ENCODE measurements around the gene NR3C2.
"Not testable (repeated sequence)": the region's sequence is repeated elsewhere in the genome, so short reads cannot be mapped to it uniquely, and the experiment has no call there.

The NR3C2 gene

DNA sequence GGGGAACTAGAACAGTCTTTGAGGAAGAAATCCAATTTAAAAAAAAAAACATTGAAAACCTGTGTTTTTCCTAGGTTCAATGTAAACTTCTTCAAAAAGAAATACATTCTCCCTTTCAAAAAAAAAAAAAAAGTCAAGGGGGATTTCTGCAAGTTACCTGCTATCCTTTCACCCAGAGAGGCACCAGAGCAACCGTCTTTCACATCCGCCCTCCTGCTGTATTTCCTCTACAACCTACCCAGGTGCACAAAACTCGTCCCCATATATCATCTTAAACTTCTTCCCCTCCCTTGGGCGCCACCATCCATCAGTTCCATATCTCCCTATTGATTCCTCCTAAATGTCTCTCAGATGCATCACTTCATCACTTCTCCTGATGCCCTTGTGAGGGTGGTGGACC, 74.5 kb downstream of the NR3C2 start:
- DNase-seq (ENCODE audit: low read depth) = no peak

DNA sequence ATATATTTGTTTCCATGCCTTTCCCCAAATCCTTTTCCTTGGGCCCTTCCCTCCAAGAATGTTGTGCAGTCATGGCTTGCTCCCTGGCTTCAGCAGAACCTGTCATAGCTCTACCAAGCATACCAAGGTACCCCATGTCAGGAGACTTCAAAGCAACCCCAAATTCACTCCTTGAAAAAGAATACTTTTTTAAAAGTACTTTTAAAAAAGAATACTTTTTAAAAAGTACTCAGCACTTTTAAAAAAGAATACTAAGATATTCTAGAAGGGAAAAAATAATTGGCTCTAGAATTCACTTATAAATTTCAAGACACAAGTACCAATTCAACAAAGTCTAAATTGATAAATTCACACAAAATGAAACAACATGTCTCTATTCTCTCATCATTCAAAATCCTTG, 76.0 kb downstream of the NR3C2 start:
- DNase-seq (ENCODE audit: low read depth) = no peak

DNA sequence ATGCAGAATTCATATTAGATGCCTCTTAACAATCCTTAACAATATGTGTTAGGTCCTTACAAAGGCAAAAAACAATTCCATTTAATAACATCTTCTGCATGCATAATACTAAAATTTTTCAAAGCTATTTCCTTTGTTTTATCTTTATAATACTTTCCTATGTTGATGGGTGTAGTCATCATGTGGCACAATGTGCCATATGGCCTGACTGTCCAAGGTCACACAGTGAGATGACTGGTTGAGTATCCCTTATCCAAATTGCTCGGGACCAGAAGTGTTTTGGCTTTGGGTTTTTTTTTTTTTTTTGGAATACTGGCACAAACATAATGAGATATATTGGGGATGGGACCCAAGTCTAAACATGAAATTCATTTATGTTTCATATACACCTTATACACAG, 77.7 kb downstream of the NR3C2 start:
- DNase-seq (ENCODE audit: low read depth) = no peak

DNA sequence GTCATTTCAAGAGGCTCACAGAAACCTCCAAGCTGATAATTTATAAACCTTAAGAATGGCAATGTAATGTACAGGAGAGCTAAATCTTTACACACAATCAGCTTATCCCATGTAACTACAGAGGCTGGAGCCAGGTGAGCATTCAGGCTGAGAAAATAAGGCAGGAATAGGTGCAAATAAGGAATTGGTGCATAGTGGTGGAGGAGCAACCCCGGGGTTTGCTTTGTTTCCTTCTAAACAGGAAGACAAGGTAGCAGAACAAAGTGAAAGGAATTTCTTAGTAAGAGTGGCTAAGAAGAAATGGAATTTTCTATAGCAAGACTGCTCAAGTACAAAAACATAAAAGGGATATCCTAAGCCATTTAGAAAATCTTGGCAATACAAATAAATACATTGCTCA, 82.4 kb downstream of the NR3C2 start:
- no peak for DNase-seq (ENCODE audit: low read depth)

DNA sequence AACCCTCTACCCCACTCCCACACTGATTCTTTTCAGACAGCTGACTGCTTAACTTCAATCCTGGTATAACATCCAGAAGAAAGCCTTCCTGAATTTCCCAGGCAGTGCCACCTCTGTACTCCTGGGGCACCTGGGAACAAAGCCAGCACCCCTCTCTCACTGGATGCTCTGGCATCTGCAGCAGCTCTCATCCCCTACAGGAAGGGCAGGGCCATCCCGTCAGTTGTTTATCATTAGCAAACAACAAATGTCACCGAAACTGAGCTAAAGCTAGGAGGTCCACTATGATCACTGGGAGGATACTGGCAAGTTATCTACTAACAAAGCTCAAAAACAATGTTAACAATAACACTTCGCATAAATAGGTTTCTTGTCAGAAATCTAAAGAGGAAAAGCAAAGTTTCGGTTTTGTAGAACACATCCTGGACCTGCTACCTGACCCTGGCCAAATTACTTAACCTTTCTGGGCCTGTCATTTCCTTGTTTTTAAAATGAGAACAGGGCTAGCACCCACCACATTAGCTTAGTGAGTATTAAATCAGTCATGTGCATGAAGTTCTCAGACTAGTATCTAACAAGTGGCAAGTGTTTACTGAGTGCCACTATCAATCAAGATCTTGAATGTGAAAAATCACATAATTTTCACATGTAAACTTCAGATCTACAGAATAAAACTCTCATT, 86.6 kb downstream of the NR3C2 start:
- no peak for DNase-seq (ENCODE audit: low read depth)

DNA sequence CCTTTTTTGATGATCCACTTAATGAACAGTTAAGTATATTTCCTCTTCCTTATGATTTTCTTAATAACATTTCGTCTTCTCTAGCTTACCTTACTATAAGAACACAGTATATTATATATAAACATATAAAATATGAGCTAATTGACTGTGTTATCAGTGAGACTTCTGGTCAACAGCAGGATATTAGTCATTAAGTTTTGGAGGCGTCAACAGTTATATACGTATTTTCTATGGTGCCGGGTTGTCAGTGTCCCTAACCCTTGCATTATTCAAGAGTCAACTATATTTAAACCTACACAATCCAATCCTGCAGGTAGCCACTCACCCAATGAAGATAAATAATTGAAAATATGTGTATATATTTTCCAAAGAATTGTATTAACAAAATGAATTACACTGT, 88.0 kb downstream of the NR3C2 start:
- no peak for DNase-seq (ENCODE audit: low read depth)

DNA sequence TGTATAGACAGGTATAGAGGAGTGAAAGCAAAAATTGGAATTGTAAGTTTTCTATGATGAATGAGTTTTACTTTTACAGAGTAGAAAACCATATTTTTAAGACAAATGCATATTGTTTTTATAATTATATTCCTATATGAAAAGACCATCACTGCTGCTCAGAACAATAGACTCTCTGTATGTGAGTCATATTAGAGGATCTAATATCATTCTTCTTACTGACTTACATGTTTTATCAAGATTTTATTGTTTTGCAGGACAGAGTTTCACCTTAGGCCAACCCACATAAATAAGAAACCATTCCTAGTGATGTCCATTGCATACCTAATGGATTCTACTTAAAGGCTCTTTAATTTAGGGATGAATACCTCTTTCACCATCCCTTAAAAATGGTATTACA, 88.6 kb downstream of the NR3C2 start:
- DNase-seq (ENCODE audit: low read depth) = no peak

DNA sequence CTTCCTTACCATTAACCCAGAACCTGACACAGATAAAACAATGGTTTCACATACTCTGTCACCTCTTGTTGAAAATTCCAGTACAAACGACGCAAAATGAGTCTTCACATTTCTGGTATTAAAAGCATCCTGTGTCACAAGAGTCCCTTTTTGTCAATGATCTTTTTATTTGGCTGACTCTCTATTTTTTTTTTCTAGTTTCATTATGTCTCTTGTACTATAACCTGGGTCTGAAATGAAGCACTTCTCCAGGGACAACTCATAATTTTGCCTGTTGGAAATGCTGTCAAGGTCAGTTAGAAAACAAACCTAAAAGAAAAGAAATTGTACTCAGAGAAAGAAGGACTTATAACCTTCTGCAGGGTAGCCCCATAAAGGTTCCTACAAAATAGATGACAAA, 93.1 kb downstream of the NR3C2 start:
- no peak for DNase-seq (ENCODE audit: low read depth)

DNA sequence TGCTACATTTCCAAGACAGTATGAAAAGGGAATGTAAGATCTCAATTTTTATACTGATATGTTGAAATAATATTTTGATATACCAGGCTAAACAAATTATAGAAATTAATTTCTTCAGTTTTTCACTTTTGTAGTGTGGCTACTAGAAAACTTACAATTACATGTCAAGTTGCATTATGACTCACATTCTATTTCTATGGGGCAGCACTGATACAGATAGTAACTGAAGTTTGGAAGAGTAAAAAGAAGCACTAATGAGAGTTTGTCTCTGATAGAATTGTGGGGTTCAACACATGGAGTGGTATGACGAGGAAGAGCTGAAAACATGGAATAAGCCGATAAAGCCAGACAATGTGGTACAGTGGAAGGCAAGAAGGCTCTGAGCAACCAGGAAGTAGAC, 95.6 kb downstream of the NR3C2 start:
- DNase-seq (ENCODE audit: low read depth) = no peak

DNA sequence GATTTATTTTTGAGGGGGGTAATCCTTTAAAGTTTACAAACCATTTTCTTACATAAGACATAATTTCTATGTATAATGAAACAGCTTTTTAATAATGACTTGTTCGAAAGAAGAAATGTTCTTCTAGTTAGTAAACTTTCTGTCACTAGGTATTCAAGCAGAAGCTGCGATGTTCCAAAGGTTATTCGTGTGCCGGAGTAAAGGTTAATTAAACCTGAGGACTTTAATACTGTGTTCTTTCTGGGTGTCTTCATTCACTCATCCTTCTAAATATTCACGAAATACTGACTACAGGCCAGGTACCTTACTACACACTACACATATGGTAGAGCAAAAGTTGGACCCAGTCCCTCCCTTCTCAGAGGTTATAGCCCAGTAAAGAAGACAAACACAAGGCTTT, 96.7 kb downstream of the NR3C2 start:
- DNase-seq (ENCODE audit: low read depth) = no peak

DNA sequence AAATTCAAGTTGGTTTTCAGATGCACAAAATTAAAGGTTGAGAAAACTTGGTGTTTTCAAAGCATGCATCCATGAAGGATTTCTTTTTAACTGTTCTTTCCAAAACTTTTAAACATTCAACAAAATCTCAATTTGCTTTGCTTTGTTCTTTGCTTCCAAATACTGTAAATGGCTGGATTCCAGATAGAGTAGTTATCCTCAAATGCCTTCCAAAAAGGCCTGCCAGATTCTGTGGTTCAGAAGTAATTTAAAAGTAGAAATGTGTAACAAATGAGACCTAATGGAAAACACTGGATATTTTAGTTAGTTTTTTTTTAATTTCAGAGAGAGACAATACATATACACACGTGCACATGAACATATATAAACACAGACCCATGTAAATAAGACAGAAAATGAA, 97.3 kb downstream of the NR3C2 start:
- DNase-seq (ENCODE audit: low read depth) = no peak

DNA sequence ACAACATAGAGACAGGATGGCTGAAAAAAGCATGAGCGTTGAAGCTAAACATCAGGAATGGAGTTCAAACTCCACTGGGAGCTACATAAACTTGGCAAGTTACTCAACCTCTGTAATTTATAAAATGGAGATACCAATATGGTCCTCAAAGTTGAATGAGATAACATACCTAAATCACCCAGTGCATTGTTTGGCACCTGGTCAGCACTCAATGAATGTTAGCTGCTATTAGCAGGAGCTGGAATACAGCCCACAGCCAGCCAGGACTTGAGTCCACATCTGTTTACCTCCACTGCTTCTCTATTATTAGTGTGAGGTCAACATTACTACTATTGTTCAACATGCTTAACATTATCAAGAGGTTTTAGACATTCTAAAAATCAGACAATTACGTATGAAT, 97.9 kb downstream of the NR3C2 start:
- no peak for DNase-seq (ENCODE audit: low read depth)

DNA sequence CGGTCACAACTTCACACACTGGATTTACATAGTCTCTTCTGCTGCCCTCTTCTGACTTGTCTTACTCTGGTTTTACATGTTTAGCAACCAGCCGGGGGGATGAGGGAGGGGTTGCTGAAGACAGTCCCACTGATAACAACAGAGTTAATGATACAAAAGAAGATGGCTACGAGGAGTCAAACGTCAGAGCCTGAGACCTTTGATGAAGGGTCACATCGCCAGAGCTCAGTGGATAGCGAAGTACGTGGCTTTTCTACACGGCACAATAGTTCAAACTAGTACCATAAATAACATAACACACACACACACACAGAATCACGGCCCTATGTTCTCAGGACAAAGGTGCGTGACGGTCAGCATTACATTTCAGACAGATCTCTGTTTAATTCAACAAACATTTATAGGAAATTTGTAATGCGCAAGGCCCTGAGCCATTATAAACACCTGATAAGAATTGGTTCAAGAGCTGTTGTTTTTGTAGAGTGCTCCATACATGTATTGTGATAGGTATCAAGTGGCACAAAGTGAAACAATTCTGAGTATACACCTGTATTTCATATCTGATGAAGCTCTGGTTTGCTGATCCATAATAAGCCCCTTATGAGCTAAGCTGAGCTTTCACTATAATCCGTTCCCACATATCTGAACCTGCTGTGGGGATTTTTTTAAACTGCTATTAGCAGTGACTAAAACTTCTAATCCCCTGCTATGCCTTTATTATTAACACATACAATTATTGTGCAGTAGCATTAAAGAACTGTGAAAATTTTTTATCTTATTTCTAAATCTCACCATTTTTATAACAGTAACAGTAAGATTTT, 100.0 kb downstream of the NR3C2 start:
- no peak for DNase-seq (ENCODE audit: low read depth)

DNA sequence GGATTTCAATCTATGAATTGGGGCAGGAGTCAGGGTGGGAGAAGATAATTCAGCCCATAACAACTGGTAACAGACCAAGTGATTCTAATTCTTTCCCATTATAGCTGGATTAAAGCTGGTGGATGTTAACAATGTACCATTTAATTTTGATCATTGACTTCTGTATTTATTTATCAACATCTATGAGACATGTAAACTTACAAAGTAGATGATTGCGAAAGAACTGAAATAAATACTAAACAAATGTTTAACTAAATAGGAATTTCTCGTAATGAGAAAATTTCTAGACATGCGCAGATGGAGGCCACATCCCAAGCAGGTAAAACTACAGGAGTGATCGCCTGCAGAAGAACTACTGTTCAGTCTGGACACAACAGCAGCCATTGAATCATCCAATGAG, 107.1 kb downstream of the NR3C2 start:
- no peak for DNase-seq (ENCODE audit: low read depth)

DNA sequence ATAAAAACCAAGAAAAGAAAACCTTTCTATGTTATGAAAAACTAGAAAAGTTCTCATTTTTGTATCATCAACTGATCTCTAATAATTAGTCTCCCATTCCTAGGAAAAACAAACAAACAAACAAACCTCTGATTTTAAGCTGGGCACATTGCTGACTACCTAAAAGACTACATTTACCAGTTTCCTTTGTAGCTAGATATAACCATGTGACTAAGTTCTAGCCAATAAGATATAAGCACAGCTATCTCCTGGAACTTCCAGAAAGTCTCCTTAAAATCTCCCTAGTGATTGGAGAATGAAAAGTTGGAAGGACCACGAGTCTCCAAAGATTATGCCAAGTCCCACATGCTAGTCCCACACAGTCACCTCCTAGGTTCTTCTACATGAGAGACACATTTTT, 108.9 kb downstream of the NR3C2 start:
- DNase-seq (ENCODE audit: low read depth) = no peak

DNA sequence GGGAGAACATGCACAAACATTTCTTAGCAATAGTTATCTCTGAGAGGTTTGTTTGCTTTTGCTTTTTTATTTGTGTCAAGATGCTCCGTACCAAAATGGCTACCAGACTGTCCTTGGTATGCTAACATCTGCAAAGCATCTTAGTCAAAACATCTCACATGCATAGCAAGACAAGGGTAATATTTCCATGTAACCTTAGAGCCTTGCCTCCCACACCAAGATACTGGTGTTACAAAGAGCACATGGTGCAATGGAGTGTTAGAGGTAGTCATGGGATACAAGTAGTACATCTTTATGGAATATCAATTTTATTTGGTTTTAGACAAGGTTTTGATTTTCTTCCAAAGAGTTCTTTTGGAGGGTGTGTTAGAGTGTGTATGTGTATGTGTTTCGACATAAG, 109.7 kb downstream of the NR3C2 start:
- no peak for DNase-seq (ENCODE audit: low read depth)

DNA sequence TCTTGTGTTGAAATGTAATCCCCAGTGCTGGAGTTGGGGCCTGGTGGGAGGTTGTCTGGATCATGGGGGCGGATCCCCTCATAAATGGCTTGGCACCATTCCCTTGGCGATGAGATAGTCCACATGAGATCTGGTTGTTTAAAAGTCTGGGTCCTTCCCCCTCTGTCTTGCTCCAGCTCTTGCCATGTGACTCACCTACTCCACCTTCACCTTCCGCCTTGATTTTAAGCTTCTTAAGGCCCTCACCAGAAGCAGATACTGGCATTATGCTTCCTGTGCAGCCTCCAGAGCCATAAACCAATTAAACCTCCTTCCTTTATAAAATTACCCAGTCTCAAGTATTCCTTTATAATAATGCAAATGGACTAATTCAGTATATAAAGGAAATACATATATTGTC, 111.5 kb downstream of the NR3C2 start:
- DNase-seq (ENCODE audit: low read depth) = no peak

DNA sequence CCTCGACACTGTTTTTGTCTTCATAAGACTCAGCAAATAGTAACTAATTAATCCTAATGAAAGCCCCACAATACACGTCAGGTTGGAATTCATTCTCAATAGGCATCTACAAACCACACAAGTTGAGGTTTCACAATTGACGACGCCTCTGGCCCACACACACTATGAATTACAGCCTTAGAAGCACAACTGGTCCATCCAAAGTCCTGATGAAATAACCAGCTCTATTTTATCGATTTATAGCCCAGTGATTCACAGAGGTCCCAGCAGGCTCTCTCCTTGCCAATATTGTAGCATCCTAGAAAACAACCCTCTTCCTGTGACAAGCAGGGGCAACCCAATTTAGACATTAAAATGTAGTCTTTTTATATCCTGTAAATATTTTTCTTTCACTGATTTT, 112.1 kb downstream of the NR3C2 start:
- DNase-seq (ENCODE audit: low read depth) = no peak

DNA sequence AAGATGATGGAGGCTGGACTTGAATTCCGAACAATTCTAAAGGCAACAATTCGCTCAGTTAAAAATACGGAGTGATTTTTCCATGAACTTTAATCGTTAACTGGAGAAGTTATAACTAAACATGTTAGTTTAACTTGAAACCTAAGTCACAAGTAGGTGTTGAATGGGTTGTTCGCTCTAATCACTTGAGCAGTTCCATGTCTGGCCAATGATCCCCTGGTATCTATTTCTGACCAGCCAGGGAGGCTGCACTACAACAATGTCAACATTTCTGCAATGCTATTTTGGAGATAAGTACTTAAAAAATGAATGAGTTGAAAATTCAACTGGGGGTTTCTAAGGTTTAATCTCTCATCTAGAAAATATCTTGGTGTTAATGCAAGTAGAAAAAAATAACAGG, 112.5 kb downstream of the NR3C2 start:
- DNase-seq (ENCODE audit: low read depth) = no peak

DNA sequence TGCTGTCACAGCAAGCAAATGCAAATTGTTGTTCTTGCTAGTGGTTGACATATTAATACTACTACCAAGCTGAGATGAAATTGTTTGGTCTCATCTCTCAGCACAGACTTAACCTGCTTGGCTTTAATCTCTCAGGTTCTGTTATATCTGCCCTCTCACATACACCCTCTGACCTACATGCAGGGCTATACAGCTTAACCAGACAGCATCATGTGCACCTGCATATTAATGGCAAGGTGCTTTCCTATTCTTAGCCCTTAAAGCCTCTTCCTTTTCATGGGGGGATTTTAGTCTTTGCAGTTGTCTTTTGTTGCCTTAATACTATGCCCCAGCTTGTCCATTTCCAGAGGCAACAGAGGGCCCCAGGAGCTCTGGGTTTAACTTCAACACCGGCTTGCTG, 114.5 kb downstream of the NR3C2 start:
- no peak for DNase-seq (ENCODE audit: low read depth)

DNA sequence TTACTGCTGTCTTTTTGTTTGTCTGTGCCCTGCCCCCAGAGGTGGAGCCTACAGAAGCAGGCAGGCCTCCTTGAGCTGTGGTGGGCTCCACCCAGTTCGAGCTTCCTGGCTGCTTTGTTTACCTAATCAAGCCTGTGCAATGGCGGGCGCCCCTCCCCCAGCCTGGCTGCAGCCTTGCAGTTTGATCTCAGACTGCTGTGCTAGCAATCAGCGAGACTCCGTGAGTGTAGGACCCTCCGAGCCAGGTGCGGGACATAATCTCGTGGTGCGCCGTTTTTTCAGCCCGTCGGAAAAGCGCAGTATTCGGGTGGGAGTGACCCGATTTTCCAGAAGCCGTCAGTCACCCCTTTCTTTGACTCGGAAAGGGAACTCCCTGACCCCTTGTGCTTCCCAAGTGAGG, 118.9 kb downstream of the NR3C2 start:
- not testable (repeated sequence) for DNase-seq (ENCODE audit: low read depth)

DNA sequence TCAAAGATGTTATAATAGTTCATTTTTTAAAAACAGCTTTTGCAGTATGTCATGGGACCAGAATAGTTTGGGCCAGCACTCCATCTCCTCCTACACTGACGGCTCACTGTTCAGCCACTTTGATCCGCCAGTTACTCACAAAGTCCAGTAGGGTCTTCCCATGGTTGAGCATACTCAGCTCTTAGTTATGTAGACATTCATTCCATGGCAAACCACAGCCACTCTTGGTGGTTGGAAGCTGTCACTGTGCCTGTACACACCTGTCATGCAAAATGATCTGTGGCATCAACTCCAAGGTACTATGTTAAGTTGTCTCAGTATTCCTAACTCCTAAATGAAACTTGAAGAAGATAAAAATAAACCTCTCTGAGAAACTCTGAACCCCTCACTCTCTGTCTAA, 127.2 kb downstream of the NR3C2 start:
- no peak for DNase-seq (ENCODE audit: low read depth)

DNA sequence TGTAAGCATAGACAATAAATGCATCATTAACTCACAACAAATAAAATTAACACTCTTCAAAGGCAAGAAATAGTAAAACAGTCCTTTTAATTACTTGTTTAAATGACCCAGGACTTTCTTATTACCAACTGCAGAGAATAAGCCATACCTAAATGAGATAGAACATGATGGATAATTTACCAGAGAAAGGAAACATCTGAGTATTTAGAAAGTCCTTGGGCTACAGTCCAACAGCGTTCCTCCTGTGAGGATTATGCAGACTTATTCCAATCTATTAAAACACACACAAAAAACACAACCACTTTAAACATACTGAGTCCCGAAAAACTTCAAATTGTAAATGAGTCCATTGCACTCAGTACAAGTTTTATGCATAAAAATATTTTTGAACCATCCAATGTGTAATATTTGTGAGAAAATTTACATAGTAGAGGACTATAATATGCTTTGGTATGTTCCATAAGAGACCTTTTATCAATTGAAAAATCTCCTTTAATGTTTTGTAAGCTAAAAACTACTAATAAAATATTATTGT, 129.2 kb downstream of the NR3C2 start:
- DNase-seq (ENCODE audit: low read depth) = no peak

DNA sequence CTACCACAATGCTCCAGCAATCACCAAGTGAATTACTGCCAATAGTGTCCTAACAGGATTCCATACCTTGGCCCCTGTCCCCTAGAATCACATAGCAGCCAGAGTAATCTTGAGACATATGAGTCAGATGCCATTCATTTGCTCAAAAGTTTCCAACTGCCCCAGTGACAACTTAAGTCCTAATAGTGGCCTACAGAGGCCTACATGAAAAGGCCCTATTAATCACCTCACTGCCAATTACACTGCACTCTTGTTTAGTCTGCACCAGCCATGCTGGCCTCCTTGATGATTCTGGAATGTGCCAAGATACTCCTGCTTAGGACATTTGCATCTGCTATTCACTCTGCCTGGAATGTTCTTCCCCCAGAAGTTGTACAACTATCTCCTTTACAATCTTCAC, 130.7 kb downstream of the NR3C2 start:
- DNase-seq (ENCODE audit: low read depth) = no peak
